Measurements from ENCODE around the gene FHIT.

- TF ChIP-seq POLR2A (IDR thresholded peaks at IDR 0.05) (no peak), CTCF (IDR thresholded peaks at IDR 0.05) (no peak), EP300 (IDR thresholded peaks at IDR 0.05) (no peak)
Measured at GRCh38 chr3:61117045-61117898, 134.0 kb downstream of the FHIT start.
